Progenitor cell of endocrine pancreas (in vitro differentiated cells): ENCODE measurements around the gene C22orf15. TPM values are rescaled to one million over a fixed set of nuclear protein-coding genes. Genes with fewer than 3 reads are reported as not detected.

Source experiments
- DNase-seq: peaks from one replicate; pipeline ENCODE4 v3.0.0; 2021; ENCODE audit warnings: low spot score; ENCODE audit not compliant: unreplicated experiment
- H3K27ac Mint-ChIP-seq: 2 replicates; pipeline ENCODE4 v1.8.0; 2021; ENCODE audit warnings: mild to moderate bottlenecking, moderate library complexity, mixed read lengths
- H3K27me3 Mint-ChIP-seq: 2 replicates; pipeline ENCODE4 v1.8.0; 2021; ENCODE audit warnings: mixed read lengths
- H3K36me3 Mint-ChIP-seq: 2 replicates; pipeline ENCODE4 v1.8.0; 2022; ENCODE audit warnings: mixed read lengths; ENCODE audit not compliant: insufficient read depth
- H3K4me1 Mint-ChIP-seq: 2 replicates; pipeline ENCODE4 v1.8.0; 2021; ENCODE audit warnings: low read depth, mixed read lengths
- H3K4me3 Mint-ChIP-seq: 2 replicates; pipeline ENCODE4 v1.8.0; 2021; ENCODE audit warnings: low read depth, mild to moderate bottlenecking, moderate library complexity, mixed read lengths
- H3K9me3 Mint-ChIP-seq: 2 replicates; pipeline ENCODE4 v1.8.0; 2021; ENCODE audit warnings: low read depth, mixed read lengths
- CTCF ChIP-seq: fragments of 200-600 bp; sonication (generic); IDR thresholded peaks from one replicate; pipeline ENCODE4 v1.5.0; 2021; ENCODE audit warnings: antibody characterized with exemption, mild to moderate bottlenecking; ENCODE audit not compliant: unreplicated experiment
- total RNA-seq: library from RNA; stranded (reverse); gene quantifications from 2 replicates; pipeline ENCODE4 v1.2.1, GENCODE V29; 2021

The C22orf15 gene
- total RNA-seq, 1 donor from 2014 or later, result not detected

- Mint-ChIP-seq H3K9me3 (peaks cover 8% of the 10 kb centered on the region), H3K27me3 (no peaks in the 10 kb centered on the region), H3K4me1 (peaks cover 20% of the 10 kb centered on the region), H3K36me3 (peaks cover 26% of the 10 kb centered on the region), H3K4me3 (no peak overlapping the region), H3K27ac (no peak overlapping the region)
- TF ChIP-seq CTCF, result no peak
- DNase-seq, result no peak
These were observed 17.0 kb upstream of the C22orf15 start for GRCh38 chr22:23745791-23746190.

- Mint-ChIP-seq H3K4me1 (peaks cover 20% of the 10 kb centered on the region), H3K27me3 (no peaks in the 10 kb centered on the region), H3K36me3 (peaks cover 8% of the 10 kb centered on the region), H3K27ac (peak overlapping the region; percentile 29), H3K4me3 (peak overlapping the region; percentile 79), H3K9me3 (peaks cover 2% of the 10 kb centered on the region)
- DNase-seq, result no peak
- TF ChIP-seq CTCF, result no peak
These were observed 12.9 kb upstream of the C22orf15 start for GRCh38 chr22:23749841-23750301.

- Mint-ChIP-seq H3K9me3 (no peaks in the 10 kb centered on the region), H3K27me3 (no peaks in the 10 kb centered on the region), H3K27ac (peak overlapping the region; percentile 94), H3K36me3 (peaks cover 4% of the 10 kb centered on the region), H3K4me3 (peak overlapping the region; percentile 79), H3K4me1 (peaks cover 20% of the 10 kb centered on the region)
- DNase-seq, result no peak
- no peak for TF ChIP-seq CTCF
These were observed 12.4 kb upstream of the C22orf15 start for GRCh38 chr22:23750367-23750713.

GRCh38 chr22:23750714-23751440 lies 11.9 kb upstream of the C22orf15 start, which contains the start of gene ZNF70:
ZNF70 (minus strand) TSS chr22:23751112; CDS start chr22:23745140, 5,972 bp downstream.
- TF ChIP-seq CTCF, result peak; percentile 50
- Mint-ChIP-seq H3K4me3 (peak within 1 kb of the TSS; percentile 80), H3K27ac (peak within 1 kb of the TSS; percentile 94), H3K36me3 (peaks cover 3% of the 10 kb centered on the region), H3K4me1 (peaks cover 18% of the 10 kb centered on the region), H3K27me3 (no peaks in the 10 kb centered on the region), H3K9me3 (no peaks in the 10 kb centered on the region)
- DNase-seq, result peak; percentile 86

- DNase-seq, result no peak
- Mint-ChIP-seq H3K4me3 (peak overlapping the region; percentile 80), H3K27ac (peak overlapping the region; percentile 92), H3K4me1 (peaks cover 13% of the 10 kb centered on the region), H3K27me3 (no peaks in the 10 kb centered on the region), H3K36me3 (peaks cover 2% of the 10 kb centered on the region), H3K9me3 (no peaks in the 10 kb centered on the region)
- TF ChIP-seq CTCF, result no peak
These were observed 11.3 kb upstream of the C22orf15 start for GRCh38 chr22:23751441-23751996.
